Fibroblast of lung (primary cell): Measurements from ENCODE around the gene STARD5. TPM values are rescaled to one million over a fixed set of nuclear protein-coding genes. Genes with fewer than 3 reads are reported as not detected.
A peak's percentile ranks its signal among the peaks of the same experiment; 100 is the strongest.

Source experiments
- DNase-seq, 2 donors: peaks; one replicate each; pipeline versions ENCODE4 v3.0.0 to v3.0.0-alpha.2; 2010; ENCODE audit warnings: low read depth in 2 of 2
- H2AFZ ChIP-seq: 2 replicates; pipeline ENCODE4 v1.5.1; 2012; ENCODE audit warnings: low read length, control low read depth, inconsistent platforms
- H3K27ac ChIP-seq: 2 replicates; pipeline ENCODE4 v1.5.1; 2011; ENCODE audit warnings: low read length, control low read depth; ENCODE audit not compliant: insufficient read depth
- H3K27me3 ChIP-seq: 2 replicates; pipeline ENCODE4 v1.5.1; 2011; ENCODE audit warnings: mild to moderate bottlenecking, low read length; ENCODE audit not compliant: control insufficient read depth, insufficient read depth
- H3K36me3 ChIP-seq: 2 replicates; pipeline ENCODE4 v1.5.1; 2011; ENCODE audit warnings: low read length; ENCODE audit not compliant: control insufficient read depth, insufficient read depth
- H3K4me1 ChIP-seq: 2 replicates; pipeline ENCODE4 v1.5.1; 2011; ENCODE audit warnings: low read length; ENCODE audit not compliant: control insufficient read depth, insufficient read depth; ENCODE audit errors: extremely low read depth
- H3K4me2 ChIP-seq: 2 replicates; pipeline ENCODE4 v1.5.1; 2011; ENCODE audit warnings: low read length, control low read depth; ENCODE audit not compliant: insufficient read depth; ENCODE audit errors: extremely low read depth
- H3K4me3 ChIP-seq, 4 experiments: fragments of 200-600 bp in 1 of 4; sonication (generic) in 1 of 4; replicated peaks in 1 of 4; 2 replicates each; pipeline ENCODE4 v1.5.1; 2011 to 2016; ENCODE audit warnings: low read length in 4 of 4, low read depth in 3 of 4, mild to moderate bottlenecking in 3 of 4, control low read depth in 2 of 4, inconsistent platforms in 1 of 4, mixed read lengths in 1 of 4; ENCODE audit not compliant: insufficient read depth in 1 of 4; ENCODE audit errors: control extremely low read depth in 1 of 4
- H3K79me2 ChIP-seq: 2 replicates; pipeline ENCODE4 v1.5.1; 2012; ENCODE audit warnings: mild to moderate bottlenecking, low read length, inconsistent platforms; ENCODE audit not compliant: control insufficient read depth, insufficient read depth
- H3K9ac ChIP-seq: 2 replicates; pipeline ENCODE4 v1.5.1; 2011; ENCODE audit warnings: mild to moderate bottlenecking, low read length, control low read depth; ENCODE audit not compliant: insufficient read depth
- H3K9me3 ChIP-seq: 2 replicates; pipeline ENCODE4 v1.5.1; 2012; ENCODE audit warnings: low read depth, low read length; ENCODE audit not compliant: control insufficient read depth, insufficient read depth
- H4K20me1 ChIP-seq: 2 replicates; pipeline ENCODE4 v1.5.1; 2011; ENCODE audit warnings: low read length; ENCODE audit not compliant: control insufficient read depth, insufficient read depth; ENCODE audit errors: extremely low read depth
- CTCF ChIP-seq, 2 donors: IDR thresholded peaks in 1 of 2; conservative IDR thresholded peaks in 1 of 2; 1 replicate in 1 of 2; 2 replicates in 1 of 2; pipeline ENCODE4 v1.5.1; 2011 to 2012; ENCODE audit warnings: low read length in 2 of 2, control low read depth in 1 of 2, inconsistent platforms in 1 of 2, low read depth in 1 of 2, mild to moderate bottlenecking in 1 of 2
- EZH2 ChIP-seq: IDR thresholded peaks from 2 replicates; pipeline ENCODE4 v1.5.1; 2012; ENCODE audit warnings: low read length, control low read depth, mild to moderate bottlenecking; ENCODE audit errors: missing control alignments
- polyA minus RNA-seq: library from RNA; depleted of rRNA, polyadenylated mRNA; stranded (reverse); fragments of >200 nt; gene quantifications from 2 replicates; pipeline ENCODE4 v1.2.3, GENCODE V29; 2011; ENCODE audit warnings: low replicate concordance
- polyA plus RNA-seq, 2 donors: library from polyadenylated mRNA; depleted of rRNA in 1 of 2; stranded (reverse) in 1 of 2; unstranded in 1 of 2; fragments of >200 nt; gene quantifications; 2 replicates each; pipeline ENCODE4 v1.2.1, GENCODE V29; 2011 to 2012; ENCODE audit warnings: missing spikeins in 1 of 2
- total RNA-seq: library from RNA; depleted of rRNA; stranded (reverse); fragments of >200 nt; gene quantifications from 2 replicates; pipeline ENCODE4 v1.2.1, GENCODE V29; 2014

Gene STARD5
- 8.2 and 14.9 TPM in 2 replicates for total RNA-seq
- 20.1 and 21.4 TPM in 2 replicates for polyA plus RNA-seq
- 9.5 and 11.1 TPM in 2 replicates for polyA plus RNA-seq (2012)
- polyA minus RNA-seq: 16.5 and 32.6 TPM in 2 replicates

GRCh38 chr15:81323944-81324881 is at the start of gene STARD5:
TSS of gene STARD5 (minus strand) at chr15:81324141. CDS start at chr15:81324099, 42 bp downstream.
- Histone ChIP-seq H3K79me2 (no peaks in the 10 kb centered on the region), H3K27ac (peak within 1 kb of the TSS; percentile 74), H3K4me2 (peak within 1 kb of the TSS; percentile 94)

GRCh38 chr15:81373176-81373575 is 49.2 kb upstream of the STARD5 start:
- H4K20me1 ChIP-seq: no peaks in the 10 kb centered on the region
- no peaks in the 10 kb centered on the region for H3K4me1 ChIP-seq
- H2AFZ ChIP-seq: no peak overlapping the region
- no peak for TF ChIP-seq EZH2
- TF ChIP-seq CTCF (conservative IDR thresholded peaks at IDR 0.05 in 1 of 2, IDR thresholded peaks at IDR 0.05 in 1 of 2; ENCODE audit: low read depth in 1 of 2, low read length in 2 of 2): no peak
- no peaks in the 10 kb centered on the region for H3K79me2 ChIP-seq
- no peaks in the 10 kb centered on the region for H3K9me3 ChIP-seq
- no peak overlapping the region for H3K4me2 ChIP-seq
- no peak overlapping the region for H3K27ac ChIP-seq
- H3K9ac ChIP-seq: no peak overlapping the region
- H3K27me3 ChIP-seq: no peaks in the 10 kb centered on the region
- DNase-seq: no peak
- no peaks in the 10 kb centered on the region for H3K36me3 ChIP-seq
- H3K4me3 ChIP-seq: no peak overlapping the region

More at GRCh38 chr15:81323944-81324881, at the start of gene STARD5:
- Histone ChIP-seq H3K9me3 (no peaks in the 10 kb centered on the region), H2AFZ (peak within 1 kb of the TSS; percentile 95), H4K20me1 (no peaks in the 10 kb centered on the region), H3K4me3 (peak within 1 kb of the TSS; percentile 73 to 95 (median 80)), H3K9ac (peak within 1 kb of the TSS; percentile 82), H3K36me3 (peaks cover 3% of the 10 kb centered on the region), H3K4me1 (peaks cover 16% of the 10 kb centered on the region), H3K27me3 (no peaks in the 10 kb centered on the region)
- no peak for TF ChIP-seq EZH2
- no peak for TF ChIP-seq CTCF (conservative IDR thresholded peaks at IDR 0.05 in 1 of 2, IDR thresholded peaks at IDR 0.05 in 1 of 2; ENCODE audit: low read depth in 1 of 2, low read length in 2 of 2)
- peak; percentile 95 to 96 for DNase-seq

- no peaks in the 10 kb centered on the region for H3K79me2 ChIP-seq
- DNase-seq: no peak
- no peak overlapping the region for H3K27ac ChIP-seq
- no peak overlapping the region for H3K9ac ChIP-seq
- H3K36me3 ChIP-seq: no peaks in the 10 kb centered on the region
- H3K4me2 ChIP-seq: no peak overlapping the region
- no peak for TF ChIP-seq EZH2
- TF ChIP-seq CTCF (conservative IDR thresholded peaks at IDR 0.05 in 1 of 2, IDR thresholded peaks at IDR 0.05 in 1 of 2; ENCODE audit: low read depth in 1 of 2, low read length in 2 of 2): no peak
- no peak overlapping the region for H2AFZ ChIP-seq
- no peak overlapping the region for H3K4me3 ChIP-seq
- no peaks in the 10 kb centered on the region for H3K4me1 ChIP-seq
- no peaks in the 10 kb centered on the region for H3K9me3 ChIP-seq
- no peaks in the 10 kb centered on the region for H4K20me1 ChIP-seq
- H3K27me3 ChIP-seq: no peaks in the 10 kb centered on the region
Measured at GRCh38 chr15:81372575-81372974, 48.6 kb upstream of the STARD5 start.
